Epithelial cell of prostate (primary cell): ENCODE data around the gene LGI1.

ENCODE experiments used
- DNase-seq: peaks from one replicate; pipeline ENCODE4 v3.0.0-alpha.2; 2011; ENCODE audit warnings: low read depth, low spot score
- H3K27ac ChIP-seq: fragments of 450-650 bp; 2 replicates; pipeline ENCODE4 v1.5.1; 2017; ENCODE audit warnings: mild to moderate bottlenecking

LGI1 gene

DNA sequence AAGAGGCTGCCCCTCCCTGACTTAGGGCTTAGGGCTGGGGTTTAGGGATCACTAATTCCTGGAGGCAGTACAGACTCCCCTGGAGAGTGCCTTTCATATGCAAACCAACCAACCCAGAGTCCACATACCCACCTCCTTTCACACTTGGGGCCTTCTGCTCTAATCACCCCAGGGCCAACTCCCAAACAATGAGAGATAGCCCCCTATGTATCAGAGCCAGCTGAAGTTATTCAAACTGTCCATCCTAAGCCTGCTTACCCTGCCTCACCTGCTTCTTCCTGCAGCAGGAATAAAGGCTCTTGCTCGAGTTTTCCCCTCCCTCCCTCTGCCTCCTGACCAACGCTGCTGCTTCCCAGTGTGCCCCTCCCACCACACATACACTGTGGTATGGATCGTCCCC, 84.2 kb downstream of the LGI1 start:
- H3K27ac ChIP-seq: no peak overlapping the region
- DNase-seq: no peak

DNA sequence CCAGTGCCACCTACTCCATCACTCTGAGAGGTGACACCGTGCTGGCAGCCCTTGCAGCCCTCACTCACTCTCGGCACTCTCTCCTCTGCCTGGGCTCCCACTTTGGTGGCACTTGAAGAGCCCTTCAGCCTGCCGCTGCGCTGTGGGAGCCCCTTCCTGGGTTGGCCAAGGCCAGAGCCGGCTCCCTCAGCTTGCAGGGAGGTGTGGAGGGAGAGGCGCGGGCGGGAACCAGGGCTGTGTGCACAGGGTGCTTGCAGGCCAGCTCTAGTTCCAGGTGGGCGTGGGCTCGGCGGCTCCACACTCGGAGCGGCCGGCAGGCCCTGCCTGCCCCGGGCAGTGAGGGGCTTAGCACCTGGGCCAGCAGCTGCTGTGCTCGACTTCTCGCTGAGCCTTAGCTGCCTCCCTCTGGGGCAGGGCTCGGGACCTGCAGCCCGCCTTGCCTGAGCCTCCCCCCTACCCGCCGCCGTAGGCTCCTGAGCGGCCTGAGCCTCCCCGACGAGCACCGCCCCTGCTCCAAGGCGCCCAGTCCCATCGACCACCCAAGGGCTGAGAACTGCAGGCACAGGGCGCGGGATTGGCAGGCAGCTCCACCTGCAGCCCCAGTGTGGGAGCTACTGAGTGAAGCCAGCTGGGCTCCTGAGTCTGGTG, 87.4 kb downstream of the LGI1 start:
- H3K27ac ChIP-seq: no peak overlapping the region
- no peak for DNase-seq
